Esophagus muscularis mucosa (tissue), 4 donors: ENCODE measurements around the gene LCE7A.

Source experiments
- CTCF ChIP-seq, 3 experiments: fragments of 200-600 bp in 2 of 3; fragments of 450-650 bp in 1 of 3; sonication (generic) in 2 of 3; IDR thresholded peaks; one replicate each; pipeline ENCODE4 v1.5.1; 2017 to 2019; ENCODE audit warnings: antibody characterized with exemption in 3 of 3, mild to moderate bottlenecking in 2 of 3, moderate library complexity in 1 of 3
- EP300 ChIP-seq: sonication (generic); formaldehyde crosslinking; IDR thresholded peaks from one replicate; pipeline ENCODE4 v1.6.1; 2017; ENCODE audit warnings: antibody characterized with exemption
- POLR2A ChIP-seq: fragments of 450-650 bp; IDR thresholded peaks from one replicate; pipeline ENCODE4 v1.6.1; 2017; ENCODE audit warnings: antibody characterized with exemption, moderate library complexity, mild to moderate bottlenecking, low read depth
- POLR2AphosphoS5 ChIP-seq, 2 donors: sonication (generic); formaldehyde crosslinking; IDR thresholded peaks; one replicate each; pipeline ENCODE4 v1.6.1; 2017; ENCODE audit warnings: antibody characterized with exemption in 2 of 2

- no peak for TF ChIP-seq CTCF (IDR thresholded peaks at IDR 0.05)
- no peak for TF ChIP-seq POLR2AphosphoS5 (IDR thresholded peaks at IDR 0.05)
- no peak for TF ChIP-seq EP300
- no peak for TF ChIP-seq POLR2A
These were observed 28.3 kb downstream of the LCE7A start for GRCh38 chr1:152888126-152888525.
